GM23338 (cell line): Measurements from ENCODE around the gene MYD88. TPM values are rescaled to one million over a fixed set of nuclear protein-coding genes. Genes with fewer than 3 reads are reported as not detected.

Source experiments
- ATAC-seq: fragments of 200-7000 bp; cut with Tn5 transposase; 3 replicates; pipeline ENCODE4 v1.9.1; 2020
- DNase-seq: peaks from one replicate; pipeline ENCODE4 v3.0.0-alpha.2; 2015; ENCODE audit warnings: low spot score
- H2AFZ ChIP-seq: fragments of 200-600 bp; sonication (generic); 2 replicates; pipeline ENCODE4 v1.8.0; 2016; ENCODE audit warnings: antibody characterized with exemption, mild to moderate bottlenecking, moderate library complexity
- H3F3A ChIP-seq: fragments of 200-600 bp; sonication (generic); replicated peaks from 2 replicates; pipeline ENCODE4 v1.8.0; 2017; ENCODE audit warnings: antibody characterized with exemption, mixed run types, low read depth
- H3K27ac ChIP-seq: fragments of 200-600 bp; sonication (generic); 2 replicates; pipeline ENCODE4 v1.6.1; 2016; ENCODE audit warnings: low read depth
- H3K27me3 ChIP-seq: fragments of 200-600 bp; sonication (generic); 2 replicates; pipeline ENCODE4 v1.8.0; 2016; ENCODE audit warnings: mild to moderate bottlenecking, mixed run types, moderate library complexity; ENCODE audit not compliant: insufficient read depth
- H3K36me3 ChIP-seq: fragments of 200-600 bp; sonication (generic); 2 replicates; pipeline ENCODE4 v1.8.0; 2016; ENCODE audit warnings: mild to moderate bottlenecking; ENCODE audit not compliant: insufficient read depth
- H3K4me1 ChIP-seq: fragments of 200-600 bp; sonication (generic); 2 replicates; pipeline ENCODE4 v1.8.0; 2016; ENCODE audit warnings: mild to moderate bottlenecking, moderate library complexity; ENCODE audit not compliant: insufficient read depth
- H3K4me2 ChIP-seq: fragments of 200-600 bp; sonication (generic); 2 replicates; pipeline ENCODE4 v1.7.1; 2017; ENCODE audit warnings: mixed run types
- H3K4me3 ChIP-seq: fragments of 200-600 bp; sonication (generic); 2 replicates; pipeline ENCODE4 v1.6.1; 2016; ENCODE audit warnings: mixed run types
- H3K79me2 ChIP-seq: fragments of 200-600 bp; sonication (generic); replicated peaks from 2 replicates; pipeline ENCODE4 v1.8.0; 2017; ENCODE audit warnings: mild to moderate bottlenecking; ENCODE audit not compliant: insufficient read depth
- H3K9me2 ChIP-seq: fragments of 200-600 bp; sonication (generic); 2 replicates; pipeline ENCODE4 v1.8.0; 2017; ENCODE audit not compliant: insufficient read depth
- H4K20me1 ChIP-seq: fragments of 200-600 bp; sonication (generic); replicated peaks from 2 replicates; pipeline ENCODE4 v1.8.0; 2017; ENCODE audit warnings: mild to moderate bottlenecking; ENCODE audit not compliant: insufficient read depth
- H3K27ac Mint-ChIP-seq: 2 replicates; pipeline ENCODE4 v1.8.0; 2020; ENCODE audit warnings: inconsistent platforms, mild to moderate bottlenecking, moderate library complexity, mixed read lengths
- H3K27me3 Mint-ChIP-seq: 3 replicates; pipeline ENCODE4 v1.8.0; 2022; ENCODE audit warnings: low read depth, mild to moderate bottlenecking, moderate library complexity, mixed read lengths, inconsistent platforms; ENCODE audit not compliant: insufficient read depth, poor library complexity
- H3K36me3 Mint-ChIP-seq: 3 replicates; pipeline ENCODE4 v1.8.0; 2021; ENCODE audit warnings: low read depth, mild to moderate bottlenecking, inconsistent platforms, moderate library complexity, mixed read lengths
- H3K4me1 Mint-ChIP-seq: 3 replicates; pipeline ENCODE4 v1.8.0; 2020; ENCODE audit warnings: mild to moderate bottlenecking, inconsistent platforms, mixed read lengths
- H3K4me3 Mint-ChIP-seq: 3 replicates; pipeline ENCODE4 v1.8.0; 2021; ENCODE audit warnings: moderate library complexity, mild to moderate bottlenecking, inconsistent platforms, mixed read lengths
- H3K9me3 Mint-ChIP-seq: 3 replicates; pipeline ENCODE4 v1.8.0; 2020; ENCODE audit warnings: moderate library complexity, mild to moderate bottlenecking, inconsistent platforms, mixed read lengths
- CREB1 ChIP-seq: fragments of 250-450 bp; sonication (Bioruptor Pico); IDR thresholded peaks from 2 replicates; pipeline ENCODE4 v1.5.0; 2020; ENCODE audit warnings: low read depth, mild to moderate bottlenecking, moderate library complexity
- CTCF ChIP-seq, 2 experiments: fragments of 200-600 bp in 1 of 2; sonication (generic) in 1 of 2; conservative IDR thresholded peaks; 2 replicates each; pipeline versions ENCODE4 v1.5.1 to v1.6.1; 2016 to 2017; ENCODE audit warnings: antibody characterized with exemption in 2 of 2, low read depth in 2 of 2, mild to moderate bottlenecking in 2 of 2, moderate library complexity in 1 of 2
- ETS1 ChIP-seq: IDR thresholded peaks from 2 replicates; pipeline ENCODE4 v1.6.1; 2016; ENCODE audit warnings: antibody characterized with exemption
- EZH2 ChIP-seq: fragments of 200-600 bp; sonication (generic); IDR thresholded peaks from one replicate; pipeline ENCODE4 v1.8.0; 2017; ENCODE audit warnings: antibody characterized with exemption, mild to moderate bottlenecking, low read depth; ENCODE audit not compliant: unreplicated experiment
- EZH2phosphoT487 ChIP-seq: fragments of 200-600 bp; sonication (generic); IDR thresholded peaks from one replicate; pipeline ENCODE4 v1.8.1; 2018; ENCODE audit warnings: antibody characterized with exemption; ENCODE audit not compliant: unreplicated experiment
- JUNB ChIP-seq: IDR thresholded peaks from one replicate; pipeline ENCODE4 v1.6.1; 2016; ENCODE audit warnings: antibody characterized with exemption; ENCODE audit not compliant: unreplicated experiment
- NANOG ChIP-seq: IDR thresholded peaks from 2 replicates; pipeline ENCODE4 v1.6.1; 2016; ENCODE audit warnings: antibody characterized with exemption, borderline replicate concordance
- POLR2AphosphoS5 ChIP-seq: IDR thresholded peaks from 2 replicates; pipeline ENCODE4 v1.6.1; 2016; ENCODE audit warnings: antibody characterized with exemption, low read depth
- STAT1 ChIP-seq: IDR thresholded peaks from one replicate; pipeline ENCODE4 v1.6.1; 2016; ENCODE audit warnings: antibody characterized with exemption; ENCODE audit not compliant: unreplicated experiment
- ZNF114 ChIP-seq: fragments of 250-450 bp; sonication (Bioruptor Pico); IDR thresholded peaks from 2 replicates; pipeline ENCODE4 v1.5.0; 2020; ENCODE audit warnings: mild to moderate bottlenecking, moderate library complexity
- ZNF331 ChIP-seq: fragments of 250-450 bp; sonication (Bioruptor Pico); IDR thresholded peaks from 2 replicates; pipeline ENCODE4 v1.5.0; 2020; ENCODE audit warnings: low read depth, mild to moderate bottlenecking, moderate library complexity
- ZNF462 ChIP-seq: fragments of 250-450 bp; sonication (Bioruptor Pico); IDR thresholded peaks from 2 replicates; pipeline ENCODE4 v1.5.0; 2020; ENCODE audit warnings: mild to moderate bottlenecking, moderate library complexity
- polyA plus RNA-seq: library from polyadenylated mRNA; unstranded; fragments of >200 nt; fragmentation: Nextera tagmentation; extraction: Ambion mirVana; gene quantifications from 2 replicates; pipeline ENCODE4 v1.2.1, GENCODE V29; 2016
- total RNA-seq: library from RNA; depleted of rRNA; stranded (reverse); fragments of >200 nt; shearing (Covaris generic); gene quantifications from 2 replicates; pipeline ENCODE4 v1.2.3, GENCODE V29; 2014
- TF ChIP-seq, protein P1 (sequence below): IDR thresholded peaks from one replicate; pipeline ENCODE4 v1.6.1; 2018; ENCODE audit warnings: antibody characterized with exemption; ENCODE audit not compliant: unreplicated experiment

The MYD88 gene
- total and polyA plus RNA-seq, 2 experiments from 2014 or later = 15.5 to 26.0 TPM

GRCh38 chr3:38154625-38155255, 16.3 kb downstream of the MYD88 start:
- Histone ChIP-seq H2AFZ (no peak overlapping the region), H3K4me3 (no peak overlapping the region), H3K9me2 (peaks cover 12% of the 10 kb centered on the region), H3K36me3 (no peaks in the 10 kb centered on the region), H3K79me2 (no peaks in the 10 kb centered on the region), H3K4me2 (no peak overlapping the region), H3K27me3 (no peaks in the 10 kb centered on the region), H3K27ac (no peak overlapping the region), H3K4me1 (no peaks in the 10 kb centered on the region), H4K20me1 (no peaks in the 10 kb centered on the region), H3F3A (peaks cover 5% of the 10 kb centered on the region; the same call in 1 of the 2 replicates)
- TF ChIP-seq ZNF462 (CRISPR knock-in tag) = no peak
- no peak for TF ChIP-seq CREB1
- no peak for TF ChIP-seq EZH2
- TF ChIP-seq ZNF114 (CRISPR knock-in tag) = no peak
- TF ChIP-seq EZH2phosphoT487 = no peak
- no peak for TF ChIP-seq ETS1
- no peak for TF ChIP-seq POLR2AphosphoS5
- TF ChIP-seq NANOG = no peak
- TF ChIP-seq STAT1 = no peak
- no peak for TF ChIP-seq JUNB
- TF ChIP-seq, protein P1, sequence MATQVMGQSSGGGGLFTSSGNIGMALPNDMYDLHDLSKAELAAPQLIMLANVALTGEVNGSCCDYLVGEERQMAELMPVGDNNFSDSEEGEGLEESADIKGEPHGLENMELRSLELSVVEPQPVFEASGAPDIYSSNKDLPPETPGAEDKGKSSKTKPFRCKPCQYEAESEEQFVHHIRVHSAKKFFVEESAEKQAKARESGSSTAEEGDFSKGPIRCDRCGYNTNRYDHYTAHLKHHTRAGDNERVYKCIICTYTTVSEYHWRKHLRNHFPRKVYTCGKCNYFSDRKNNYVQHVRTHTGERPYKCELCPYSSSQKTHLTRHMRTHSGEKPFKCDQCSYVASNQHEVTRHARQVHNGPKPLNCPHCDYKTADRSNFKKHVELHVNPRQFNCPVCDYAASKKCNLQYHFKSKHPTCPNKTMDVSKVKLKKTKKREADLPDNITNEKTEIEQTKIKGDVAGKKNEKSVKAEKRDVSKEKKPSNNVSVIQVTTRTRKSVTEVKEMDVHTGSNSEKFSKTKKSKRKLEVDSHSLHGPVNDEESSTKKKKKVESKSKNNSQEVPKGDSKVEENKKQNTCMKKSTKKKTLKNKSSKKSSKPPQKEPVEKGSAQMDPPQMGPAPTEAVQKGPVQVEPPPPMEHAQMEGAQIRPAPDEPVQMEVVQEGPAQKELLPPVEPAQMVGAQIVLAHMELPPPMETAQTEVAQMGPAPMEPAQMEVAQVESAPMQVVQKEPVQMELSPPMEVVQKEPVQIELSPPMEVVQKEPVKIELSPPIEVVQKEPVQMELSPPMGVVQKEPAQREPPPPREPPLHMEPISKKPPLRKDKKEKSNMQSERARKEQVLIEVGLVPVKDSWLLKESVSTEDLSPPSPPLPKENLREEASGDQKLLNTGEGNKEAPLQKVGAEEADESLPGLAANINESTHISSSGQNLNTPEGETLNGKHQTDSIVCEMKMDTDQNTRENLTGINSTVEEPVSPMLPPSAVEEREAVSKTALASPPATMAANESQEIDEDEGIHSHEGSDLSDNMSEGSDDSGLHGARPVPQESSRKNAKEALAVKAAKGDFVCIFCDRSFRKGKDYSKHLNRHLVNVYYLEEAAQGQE = no peak
- TF ChIP-seq ZNF331 (CRISPR knock-in tag) = no peak
- TF ChIP-seq CTCF (conservative IDR thresholded peaks at IDR 0.05; ENCODE audit: low read depth in 2 of 2) = no peak
- no peaks in the 10 kb centered on the region for H3K9me3 Mint-ChIP-seq
- no peak overlapping the region for H3K27ac Mint-ChIP-seq
- H3K27me3 Mint-ChIP-seq = peaks cover 3% of the 10 kb centered on the region
- no peak for ATAC-seq
- H3K4me1 Mint-ChIP-seq = peaks cover 4% of the 10 kb centered on the region; the same call in 1 of the 3 replicates
- H3K36me3 Mint-ChIP-seq = no peaks in the 10 kb centered on the region
- no peak overlapping the region for H3K4me3 Mint-ChIP-seq
- no peak for DNase-seq
